HEK293 (cell line): Measurements from ENCODE around the gene TLE3.

Experiments
- REST ChIP-seq: fragments of 450-650 bp; formaldehyde crosslinking; IDR thresholded peaks from 2 replicates; pipeline ENCODE4 v1.5.1; 2016; ENCODE audit warnings: missing biosample characterization, missing genetic modification characterization
- ZNF121 ChIP-seq: fragments of 450-650 bp; formaldehyde crosslinking; IDR thresholded peaks from 2 replicates; pipeline ENCODE4 v1.5.1; 2016; ENCODE audit warnings: missing biosample characterization, missing genetic modification characterization
- ZNF274 ChIP-seq, 2 experiments: fragments of 200-500 bp in 1 of 2; fragments of 450-650 bp in 1 of 2; sonication (Bioruptor generic) in 1 of 2; formaldehyde crosslinking in 1 of 2; IDR thresholded peaks; 2 replicates each; pipeline versions ENCODE4 v1.5.1 to v1.6.1; 2014 to 2016; ENCODE audit warnings: borderline replicate concordance in 1 of 2, inconsistent platforms in 1 of 2, low read length in 1 of 2, missing biosample characterization in 1 of 2, missing genetic modification characterization in 1 of 2
- ZNF350 ChIP-seq: fragments of 450-650 bp; formaldehyde crosslinking; IDR thresholded peaks from 2 replicates; pipeline ENCODE4 v1.5.0; 2017; ENCODE audit warnings: missing biosample characterization, mild to moderate bottlenecking, missing genetic modification characterization
- ZNF580 ChIP-seq: fragments of 450-650 bp; formaldehyde crosslinking; IDR thresholded peaks from 2 replicates; pipeline ENCODE4 v1.5.1; 2016; ENCODE audit warnings: missing biosample characterization, missing genetic modification characterization
- ZNF624 ChIP-seq: fragments of 450-650 bp; formaldehyde crosslinking; IDR thresholded peaks from 2 replicates; pipeline ENCODE4 v1.5.1; 2017; ENCODE audit warnings: missing biosample characterization, missing genetic modification characterization
- ZSCAN16 ChIP-seq: fragments of 450-650 bp; formaldehyde crosslinking; IDR thresholded peaks from 2 replicates; pipeline ENCODE4 v1.5.1; 2016; ENCODE audit warnings: missing biosample characterization, missing genetic modification characterization
- TF ChIP-seq, protein P1 (sequence below): fragments of 450-650 bp; formaldehyde crosslinking; IDR thresholded peaks from 2 replicates; pipeline ENCODE4 v1.5.1; 2016; ENCODE audit warnings: missing biosample characterization, missing genetic modification characterization

DNA sequence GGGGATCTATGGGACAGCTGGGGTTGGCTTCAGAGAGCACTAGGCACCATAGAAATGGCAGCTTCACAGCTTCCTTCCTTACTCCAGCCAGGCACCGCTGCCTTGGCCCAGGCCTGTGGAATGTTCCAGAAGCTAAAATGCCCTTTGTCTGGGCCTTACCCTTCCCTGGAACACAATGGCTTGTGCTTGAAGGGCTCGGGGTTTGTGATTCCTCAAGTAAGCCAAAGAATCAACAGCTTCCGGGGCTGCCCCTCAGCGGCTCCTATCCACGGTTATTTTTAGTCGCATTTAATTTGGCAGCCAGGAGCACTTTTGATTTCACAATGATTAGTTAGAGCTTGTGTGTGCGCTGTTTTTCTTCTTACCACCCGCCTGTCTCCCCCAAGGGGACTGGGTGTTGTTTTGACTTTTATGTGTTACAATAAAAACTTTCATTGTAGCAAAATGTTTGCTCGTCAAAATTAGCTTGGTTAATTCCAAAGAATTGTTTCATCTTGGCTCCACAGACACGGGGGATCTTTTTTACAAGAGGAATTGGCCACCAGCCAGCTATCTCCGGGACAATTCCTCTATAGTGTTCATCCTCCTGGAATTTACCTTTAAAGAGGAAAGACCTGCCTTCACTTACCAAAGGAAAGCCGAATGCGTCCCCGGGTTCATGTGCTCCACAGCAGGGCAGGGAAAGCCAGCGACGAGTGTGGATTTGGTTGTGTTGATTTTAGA, 73.8 kb downstream of the TLE3 start:
- TF ChIP-seq, protein P1, sequence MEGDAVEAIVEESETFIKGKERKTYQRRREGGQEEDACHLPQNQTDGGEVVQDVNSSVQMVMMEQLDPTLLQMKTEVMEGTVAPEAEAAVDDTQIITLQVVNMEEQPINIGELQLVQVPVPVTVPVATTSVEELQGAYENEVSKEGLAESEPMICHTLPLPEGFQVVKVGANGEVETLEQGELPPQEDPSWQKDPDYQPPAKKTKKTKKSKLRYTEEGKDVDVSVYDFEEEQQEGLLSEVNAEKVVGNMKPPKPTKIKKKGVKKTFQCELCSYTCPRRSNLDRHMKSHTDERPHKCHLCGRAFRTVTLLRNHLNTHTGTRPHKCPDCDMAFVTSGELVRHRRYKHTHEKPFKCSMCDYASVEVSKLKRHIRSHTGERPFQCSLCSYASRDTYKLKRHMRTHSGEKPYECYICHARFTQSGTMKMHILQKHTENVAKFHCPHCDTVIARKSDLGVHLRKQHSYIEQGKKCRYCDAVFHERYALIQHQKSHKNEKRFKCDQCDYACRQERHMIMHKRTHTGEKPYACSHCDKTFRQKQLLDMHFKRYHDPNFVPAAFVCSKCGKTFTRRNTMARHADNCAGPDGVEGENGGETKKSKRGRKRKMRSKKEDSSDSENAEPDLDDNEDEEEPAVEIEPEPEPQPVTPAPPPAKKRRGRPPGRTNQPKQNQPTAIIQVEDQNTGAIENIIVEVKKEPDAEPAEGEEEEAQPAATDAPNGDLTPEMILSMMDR (tag by site-specific recombination), result no peak
- no peak for TF ChIP-seq ZNF624
- TF ChIP-seq REST (tag by site-specific recombination), result no peak
- no peak for TF ChIP-seq ZNF580 (tag by site-specific recombination)
- no peak for TF ChIP-seq ZSCAN16 (tag by site-specific recombination)
- TF ChIP-seq ZNF350 (tag by site-specific recombination), result no peak
- no peak for TF ChIP-seq ZNF121 (tag by site-specific recombination)
- TF ChIP-seq ZNF274 (IDR thresholded peaks at IDR 0.05; ENCODE audit: low read length), result no peak
- TF ChIP-seq ZNF274 (tag by site-specific recombination; IDR thresholded peaks at IDR 0.05; ENCODE audit: borderline replicate concordance), result no peak
